PC-3 (cell line): ENCODE results near the gene MED13L. TPM values are rescaled to one million over a fixed set of nuclear protein-coding genes. Genes with fewer than 3 reads are reported as not detected.
"Not testable (repeated sequence)": the region's sequence is repeated elsewhere in the genome, so short reads cannot be mapped to it uniquely, and the experiment has no call there.

ENCODE experiments used
- ATAC-seq: fragments of 200-7000 bp; cut with Tn5 transposase; 2 replicates; pipeline ENCODE4 v1.9.1; 2020; ENCODE audit warnings: mild to moderate bottlenecking, moderate library complexity
- BruUV-seq: library from RNA; stranded (reverse); fragments of 400-500 nt; replicated peaks from 2 replicates; lab custom pipeline; 2021; lab: Mats Ljungman, UMichigan
- CTCF ChIA-PET: fragments of 300-600 bp; sonication (Branson Sonifier 250); formaldehyde crosslinking; loops from one replicate; lab custom pipeline; 2022; ENCODE audit warnings: antibody characterized with exemption; lab: Charles Lee
- POLR2A ChIA-PET: fragments of 300-600 bp; sonication (Branson Sonifier 250); formaldehyde crosslinking; loops from one replicate; lab custom pipeline; 2022; ENCODE audit warnings: antibody characterized with exemption; ENCODE audit not compliant: unreplicated experiment; lab: Charles Lee
- DNase-seq: peaks from one replicate; pipeline ENCODE4 v3.0.0-alpha.2; 2015
- H2AFZ ChIP-seq: fragments of 300-600 bp; sonication (generic); 2 replicates; pipeline ENCODE4 v1.6.0; 2016; ENCODE audit warnings: antibody characterized with exemption, low read length
- H3F3A ChIP-seq: fragments of 300-600 bp; sonication (generic); one replicate; pipeline ENCODE4 v1.6.0; 2017; ENCODE audit warnings: antibody characterized with exemption, low read length, control low read depth, mild to moderate bottlenecking; ENCODE audit not compliant: unreplicated experiment
- H3K27ac ChIP-seq: fragments of 300-600 bp; sonication (generic); 2 replicates; pipeline ENCODE4 v1.5.1; 2016; ENCODE audit warnings: mild to moderate bottlenecking, low read length
- H3K27me3 ChIP-seq: fragments of 300-600 bp; sonication (generic); 2 replicates; pipeline ENCODE4 v1.6.1; 2016; ENCODE audit warnings: low read length, mixed read lengths
- H3K36me3 ChIP-seq: fragments of 300-600 bp; sonication (generic); 2 replicates; pipeline ENCODE4 v1.6.1; 2016; ENCODE audit warnings: low read depth, mixed run types, low read length, mixed read lengths
- H3K4me1 ChIP-seq: fragments of 300-600 bp; sonication (generic); 2 replicates; pipeline ENCODE4 v1.5.1; 2016; ENCODE audit warnings: low read length; ENCODE audit not compliant: insufficient read depth
- H3K4me2 ChIP-seq: fragments of 300-600 bp; sonication (generic); 2 replicates; pipeline ENCODE4 v1.6.0; 2016; ENCODE audit warnings: low read length
- H3K4me3 ChIP-seq: fragments of 300-600 bp; sonication (generic); 2 replicates; pipeline ENCODE4 v1.5.1; 2016; ENCODE audit warnings: mild to moderate bottlenecking, low read length, mixed read lengths
- H3K79me2 ChIP-seq: fragments of 300-600 bp; sonication (generic); 2 replicates; pipeline ENCODE4 v1.6.1; 2017; ENCODE audit warnings: low read length, mixed read lengths
- H3K9ac ChIP-seq: fragments of 300-600 bp; sonication (generic); 2 replicates; pipeline ENCODE4 v1.6.0; 2016; ENCODE audit warnings: mild to moderate bottlenecking, low read length
- H3K9me2 ChIP-seq: fragments of 300-600 bp; sonication (generic); replicated peaks from 2 replicates; pipeline ENCODE4 v1.6.1; 2016; ENCODE audit warnings: mixed run types, low read length, mixed read lengths
- H3K9me3 ChIP-seq: fragments of 300-600 bp; sonication (generic); 2 replicates; pipeline ENCODE4 v1.6.1; 2016; ENCODE audit warnings: low read length, mixed read lengths
- H4K20me1 ChIP-seq: fragments of 300-600 bp; sonication (generic); 2 replicates; pipeline ENCODE4 v1.6.1; 2016; ENCODE audit warnings: low read length, mixed read lengths
- CTCF ChIP-seq: fragments of 300-600 bp; sonication (generic); conservative IDR thresholded peaks from 2 replicates; pipeline ENCODE4 v1.5.1; 2017; ENCODE audit warnings: antibody characterized with exemption, low read depth, mild to moderate bottlenecking, low read length
- EZH2 ChIP-seq: fragments of 300-600 bp; sonication (generic); IDR thresholded peaks from one replicate; pipeline ENCODE4 v1.6.1; 2017; ENCODE audit warnings: antibody characterized with exemption, mild to moderate bottlenecking, low read length; ENCODE audit not compliant: unreplicated experiment
- EZH2phosphoT487 ChIP-seq: fragments of 300-600 bp; sonication (generic); IDR thresholded peaks from 2 replicates; pipeline ENCODE4 v1.6.1; 2018; ENCODE audit warnings: mild to moderate bottlenecking, antibody characterized with exemption, low read length, borderline replicate concordance
- intact Hi-C: fragments of 100-400 bp; cut with micrococcal nuclease; formaldehyde crosslinking; loops from 2 replicates; pipeline ENCODE4 v1.9.0; 2023
- total RNA-seq: library from RNA; depleted of rRNA; stranded (reverse); fragments of >200 nt; gene quantifications from 2 replicates; pipeline ENCODE4 v1.2.3, GENCODE V29; 2014

MED13L gene
- total RNA-seq, 1 experiment from 2014 or later, result 61.2 TPM

GRCh38 chr12:116241157-116241759, 36.2 kb downstream of the MED13L start:
- ChIA-PET CTCF (no interaction called here), POLR2A (interaction anchor here (0.7 kb wide), 1 partner anchor 108 kb away, joined by 7 read pairs; no protein-coding TSS in a partner anchor)
- H3K9ac ChIP-seq, result no peak overlapping the region
- H3K36me3 ChIP-seq, result no peaks in the 10 kb centered on the region
- H3K4me3 ChIP-seq, result no peak overlapping the region
- intact Hi-C loops, result no loop called here
- peaks cover 100% of the 10 kb centered on the region for H3K79me2 ChIP-seq
- BruUV-seq, result no TSS peak
- peaks cover 28% of the 10 kb centered on the region for H3K4me1 ChIP-seq
- no peaks in the 10 kb centered on the region for H3K9me2 ChIP-seq
- H4K20me1 ChIP-seq, result peaks cover 64% of the 10 kb centered on the region
- H2AFZ ChIP-seq, result no peak overlapping the region
- TF ChIP-seq EZH2, result no peak
- DNase-seq (peak; percentile 73), ATAC-seq (peak; percentile 33; the same call in 1 of the 2 replicates)
- no peak overlapping the region for H3K27ac ChIP-seq
- no peak overlapping the region for H3K4me2 ChIP-seq
- H3K9me3 ChIP-seq, result no peaks in the 10 kb centered on the region
- no peaks in the 10 kb centered on the region for H3F3A ChIP-seq
- H3K27me3 ChIP-seq, result no peaks in the 10 kb centered on the region

- H3K27ac ChIP-seq, H3K9me3 ChIP-seq, H2AFZ ChIP-seq, H3F3A ChIP-seq, H3K4me3 ChIP-seq, CTCF ChIA-PET, H3K4me2 ChIP-seq, POLR2A ChIA-PET, H3K9me2 ChIP-seq, BruUV-seq, ATAC-seq, H3K27me3 ChIP-seq, H3K9ac ChIP-seq, H3K36me3 ChIP-seq, DNase-seq: not testable (repeated sequence)
- Histone ChIP-seq H3K4me1 (peaks cover 24% of the 10 kb centered on the region), H4K20me1 (peaks cover 45% of the 10 kb centered on the region), H3K79me2 (peaks cover 99% of the 10 kb centered on the region)
- intact Hi-C loops, result loop anchor here (5.0 kb wide), 1 partner anchor 171 kb away; no protein-coding TSS in a partner anchor
These were observed 38.8 kb downstream of the MED13L start for GRCh38 chr12:116238570-116239119.

GRCh38 chr12:116238149-116238548, 39.3 kb downstream of the MED13L start:
- no peaks in the 10 kb centered on the region for H3F3A ChIP-seq
- no peak overlapping the region for H2AFZ ChIP-seq
- no peaks in the 10 kb centered on the region for H3K36me3 ChIP-seq
- H3K9ac ChIP-seq, result no peak overlapping the region
- intact Hi-C loops, result loop anchor here (5.0 kb wide), 1 partner anchor 171 kb away; no protein-coding TSS in a partner anchor
- H4K20me1 ChIP-seq, result peaks cover 44% of the 10 kb centered on the region
- POLR2A ChIA-PET, result interaction anchor here (0.6 kb wide), 1 partner anchor 97 kb away, joined by 3 read pairs; no protein-coding TSS in a partner anchor
- peaks cover 21% of the 10 kb centered on the region for H3K4me1 ChIP-seq
- H3K4me3 ChIP-seq, result no peak overlapping the region
- H3K27ac ChIP-seq, result no peak overlapping the region
- no TSS peak for BruUV-seq
- TF ChIP-seq EZH2 (no peak), CTCF (no peak), EZH2phosphoT487 (no peak)
- H3K9me3 ChIP-seq, result no peaks in the 10 kb centered on the region
- CTCF ChIA-PET, result interaction anchor here (0.6 kb wide), 1 partner anchor 168 kb away, joined by 5 read pairs; no protein-coding TSS in a partner anchor
- H3K79me2 ChIP-seq, result peaks cover 99% of the 10 kb centered on the region
- no peaks in the 10 kb centered on the region for H3K9me2 ChIP-seq
- DNase-seq (no peak), ATAC-seq (no peak)
- H3K4me2 ChIP-seq, result no peak overlapping the region
- H3K27me3 ChIP-seq, result no peaks in the 10 kb centered on the region
